IMR-90 (cell line): ENCODE data around the gene BTBD9. TPM values are rescaled to one million over a fixed set of nuclear protein-coding genes. Genes with fewer than 3 reads are reported as not detected.

Source experiments
- ATAC-seq: fragments of 200-7000 bp; cut with Tn5 transposase; 2 replicates; pipeline ENCODE4 v1.9.1; 2020; ENCODE audit warnings: low read depth, mild to moderate bottlenecking, moderate library complexity
- BruUV-seq: library from RNA; stranded (reverse); fragments of 400-500 nt; replicated peaks from 2 replicates; lab custom pipeline; 2021; lab: Mats Ljungman, UMichigan
- CTCF ChIA-PET: fragments of 300-600 bp; formaldehyde crosslinking; extraction: SDS; loops from one replicate; lab custom pipeline; 2021; ENCODE audit warnings: antibody characterized with exemption; lab: Yijun Ruan, JAX
- POLR2A ChIA-PET: fragments of 300-600 bp; sonication (Branson Sonifier 250); formaldehyde crosslinking; loops from one replicate; lab custom pipeline; 2022; ENCODE audit warnings: antibody characterized with exemption; ENCODE audit not compliant: unreplicated experiment; lab: Charles Lee
- DNase-seq: peaks from one replicate; pipeline ENCODE4 v3.0.0; 2013
- H2AFZ ChIP-seq: replicated peaks from 2 replicates; pipeline ENCODE3; 2013; ENCODE audit warnings: low read length, mild to moderate bottlenecking; ENCODE audit not compliant: poor library complexity
- H2AK5ac ChIP-seq: 2 replicates; pipeline ENCODE4 v1.6.1; 2013; ENCODE audit warnings: low read depth, low read length, inconsistent platforms
- H2AK9ac ChIP-seq: replicated peaks from 2 replicates; pipeline ENCODE3; 2013; ENCODE audit warnings: mild to moderate bottlenecking, low read depth, low read length, moderate library complexity; ENCODE audit not compliant: poor library complexity
- H2BK120ac ChIP-seq: 2 replicates; pipeline ENCODE4 v1.6.1; 2013; ENCODE audit warnings: low read depth, low read length, inconsistent platforms
- H2BK15ac ChIP-seq: 3 replicates; pipeline ENCODE4 v1.6.1; 2013; ENCODE audit warnings: low read depth, low read length, inconsistent platforms
- H2BK20ac ChIP-seq: 2 replicates; pipeline ENCODE4 v1.6.1; 2013; ENCODE audit warnings: low read depth, mild to moderate bottlenecking, inconsistent platforms, low read length, moderate library complexity
- H2BK5ac ChIP-seq: 2 replicates; pipeline ENCODE4 v1.6.1; 2013; ENCODE audit warnings: mild to moderate bottlenecking, low read depth, low read length, inconsistent platforms; ENCODE audit not compliant: poor library complexity, severe bottlenecking
- H3K14ac ChIP-seq: replicated peaks from 2 replicates; pipeline ENCODE4 v1.6.1; 2013; ENCODE audit warnings: low read depth, low read length, inconsistent platforms
- H3K18ac ChIP-seq: 2 replicates; pipeline ENCODE4 v1.6.1; 2013; ENCODE audit warnings: low read depth, low read length, control low read depth
- H3K23ac ChIP-seq: 2 replicates; pipeline ENCODE4 v1.6.1; 2013; ENCODE audit warnings: low read depth, low read length, inconsistent platforms
- H3K27ac ChIP-seq: 2 replicates; pipeline ENCODE4 v1.5.1; 2013; ENCODE audit warnings: mild to moderate bottlenecking, control low read depth, low read length; ENCODE audit not compliant: insufficient read depth
- H3K27me3 ChIP-seq: 2 replicates; pipeline ENCODE4 v1.6.1; 2013; ENCODE audit warnings: low read length; ENCODE audit not compliant: control insufficient read depth, insufficient read depth
- H3K36me3 ChIP-seq: 2 replicates; pipeline ENCODE4 v1.6.1; 2013; ENCODE audit warnings: low read length, mixed read lengths; ENCODE audit not compliant: control insufficient read depth, insufficient read depth
- H3K4ac ChIP-seq: 2 replicates; pipeline ENCODE4 v1.6.1; 2013; ENCODE audit warnings: low read depth, low read length, inconsistent platforms
- H3K4me1 ChIP-seq: 2 replicates; pipeline ENCODE4 v1.6.1; 2013; ENCODE audit warnings: low read length, mixed read lengths; ENCODE audit not compliant: control insufficient read depth, insufficient read depth
- H3K4me2 ChIP-seq: 2 replicates; pipeline ENCODE4 v1.6.1; 2013; ENCODE audit warnings: low read depth, mild to moderate bottlenecking, control low read depth, low read length, moderate library complexity
- H3K4me3 ChIP-seq: 2 replicates; pipeline ENCODE4 v1.5.1; 2013; ENCODE audit warnings: low read depth, mild to moderate bottlenecking, control low read depth, low read length, moderate library complexity; ENCODE audit not compliant: insufficient read depth
- H3K56ac ChIP-seq: 2 replicates; pipeline ENCODE4 v1.6.1; 2013; ENCODE audit warnings: low read length, inconsistent platforms; ENCODE audit not compliant: insufficient read depth; ENCODE audit errors: extremely low read depth
- H3K79me1 ChIP-seq, 2 experiments: 2 replicates each; pipeline ENCODE4 v1.6.1; 2013; ENCODE audit warnings: low read length in 2 of 2, inconsistent platforms in 1 of 2, low read depth in 1 of 2
- H3K9ac ChIP-seq: 2 replicates; pipeline ENCODE4 v1.6.1; 2013; ENCODE audit warnings: low read depth, low read length, control low read depth
- H3K9me1 ChIP-seq: 2 replicates; pipeline ENCODE4 v1.6.1; 2013; ENCODE audit warnings: low read length, inconsistent platforms; ENCODE audit not compliant: insufficient read depth
- H3K9me3 ChIP-seq: 2 replicates; pipeline ENCODE4 v1.6.1; 2013; ENCODE audit warnings: low read length; ENCODE audit not compliant: control insufficient read depth, insufficient read depth
- H4K20me1 ChIP-seq: 2 replicates; pipeline ENCODE4 v1.6.1; 2013; ENCODE audit warnings: low read length, inconsistent platforms; ENCODE audit not compliant: insufficient read depth
- H4K5ac ChIP-seq: 2 replicates; pipeline ENCODE4 v1.6.1; 2013; ENCODE audit warnings: mild to moderate bottlenecking, low read depth, low read length, control low read depth
- H4K8ac ChIP-seq, 2 experiments: 2 replicates each; pipeline ENCODE4 v1.6.1; 2013; ENCODE audit warnings: low read depth in 2 of 2, low read length in 2 of 2, control low read depth in 1 of 2, inconsistent platforms in 1 of 2
- H4K91ac ChIP-seq: 2 replicates; pipeline ENCODE4 v1.6.1; 2013; ENCODE audit warnings: low read depth, low read length, inconsistent platforms; ENCODE audit not compliant: insufficient read depth
- BHLHE40 ChIP-seq: fragments of 150-350 bp; IDR thresholded peaks from 2 replicates; pipeline ENCODE4 v1.6.1; 2016; ENCODE audit warnings: mild to moderate bottlenecking, low read depth, low read length
- CEBPB ChIP-seq: IDR thresholded peaks from 2 replicates; pipeline ENCODE4 v1.6.1; 2012; ENCODE audit warnings: low read depth, low read length, improper control_type of control experiment
- CHD1 ChIP-seq: IDR thresholded peaks from 2 replicates; pipeline ENCODE4 v1.6.1; 2012; ENCODE audit warnings: low read depth, low read length, improper control_type of control experiment
- FOS ChIP-seq: fragments of 150-350 bp; IDR thresholded peaks from 2 replicates; pipeline ENCODE4 v1.6.1; 2016; ENCODE audit warnings: low read depth, low read length
- MAFK ChIP-seq: IDR thresholded peaks from 2 replicates; pipeline ENCODE4 v1.6.1; 2012; ENCODE audit warnings: low read depth, low read length, improper control_type of control experiment
- MAZ ChIP-seq: IDR thresholded peaks from 2 replicates; pipeline ENCODE4 v1.6.1; 2012; ENCODE audit warnings: low read depth, mild to moderate bottlenecking, low read length, improper control_type of control experiment, moderate library complexity, borderline replicate concordance
- MXI1 ChIP-seq: IDR thresholded peaks from 2 replicates; pipeline ENCODE4 v1.6.1; 2012; ENCODE audit warnings: low read depth, mild to moderate bottlenecking, low read length, moderate library complexity, borderline replicate concordance
- NFE2L2 ChIP-seq: fragments of 150-350 bp; IDR thresholded peaks from 2 replicates; pipeline ENCODE4 v1.6.1; 2016; ENCODE audit warnings: low read depth, mild to moderate bottlenecking, low read length
- POLR2A ChIP-seq: IDR thresholded peaks from 2 replicates; pipeline ENCODE4 v1.6.1; 2012; ENCODE audit warnings: mild to moderate bottlenecking, low read depth, low read length
- RAD21 ChIP-seq: IDR thresholded peaks from 2 replicates; pipeline ENCODE4 v1.6.1; 2012; ENCODE audit warnings: low read length, improper control_type of control experiment
- RCOR1 ChIP-seq: IDR thresholded peaks from 2 replicates; pipeline ENCODE4 v1.6.1; 2012; ENCODE audit warnings: mild to moderate bottlenecking, low read length, improper control_type of control experiment; ENCODE audit not compliant: insufficient replicate concordance
- SMC3 ChIP-seq: fragments of 150-350 bp; IDR thresholded peaks from 2 replicates; pipeline ENCODE4 v1.6.1; 2016; ENCODE audit warnings: low read depth, mild to moderate bottlenecking, antibody characterized with exemption, low read length, moderate library complexity
- WGBS, 2 experiments: methylation state at CpG; one replicate each; pipeline versions ENCODE4 v1.1.5 to v1.1.7; 2013; ENCODE audit warnings: missing lambda C conversion rate in 2 of 2; ENCODE audit not compliant: insufficient read length in 1 of 2; ENCODE audit errors: extremely low coverage in 2 of 2; 5-methylcytosine and 5-hydroxymethylcytosine counted together
- dilution Hi-C: fragments of 300-500 bp; cut with HindIII; formaldehyde crosslinking; loops from one replicate; pipeline ENCODE4 v1.14.3; 2018; ENCODE audit warnings: low sequenced_read_pairs; ENCODE audit not compliant: unreplicated experiment
- in situ Hi-C: fragments of 300-500 bp; cut with MboI; formaldehyde crosslinking; loops from 3 replicates; pipeline ENCODE4 v1.14.3; 2019; ENCODE audit warnings: low sequenced_read_pairs, inconsistent platforms, mixed read lengths
- intact Hi-C: fragments of 100-400 bp; cut with micrococcal nuclease; formaldehyde crosslinking; loops from 2 replicates; pipeline ENCODE4 v1.10.0; 2022
- polyA plus RNA-seq, 3 experiments: library from polyadenylated mRNA; depleted of rRNA; stranded (reverse); fragments of >200 nt; gene quantifications; 2 replicates each; pipeline ENCODE4 v1.2.3, GENCODE V29; 2012; ENCODE audit warnings: low replicate concordance in 1 of 3
- total RNA-seq: library from RNA; depleted of rRNA; stranded (reverse); fragments of >200 nt; gene quantifications from 2 replicates; pipeline ENCODE4 v1.2.3, GENCODE V29; 2012
- TF ChIP-seq, protein P1 (sequence below): fragments of 150-350 bp; IDR thresholded peaks from 2 replicates; pipeline ENCODE4 v1.6.1; 2016; ENCODE audit warnings: low read depth, mild to moderate bottlenecking, low read length, moderate library complexity, borderline replicate concordance
- TF ChIP-seq, protein P2 (sequence below): fragments of 150-350 bp; IDR thresholded peaks from 2 replicates; pipeline ENCODE4 v1.6.1; 2017; ENCODE audit warnings: mild to moderate bottlenecking, antibody characterized with exemption, low read length, low read depth
- TF ChIP-seq, protein P3 (sequence below): conservative IDR thresholded peaks from 2 replicates; pipeline ENCODE4 v1.5.1; 2012; ENCODE audit warnings: mild to moderate bottlenecking, low read depth, low read length, improper control_type of control experiment

The BTBD9 gene
- total and polyA plus RNA-seq, 2 of the 4 experiments (the other 2 are of a cell fraction), result 4.1 to 22.0 TPM

DNA sequence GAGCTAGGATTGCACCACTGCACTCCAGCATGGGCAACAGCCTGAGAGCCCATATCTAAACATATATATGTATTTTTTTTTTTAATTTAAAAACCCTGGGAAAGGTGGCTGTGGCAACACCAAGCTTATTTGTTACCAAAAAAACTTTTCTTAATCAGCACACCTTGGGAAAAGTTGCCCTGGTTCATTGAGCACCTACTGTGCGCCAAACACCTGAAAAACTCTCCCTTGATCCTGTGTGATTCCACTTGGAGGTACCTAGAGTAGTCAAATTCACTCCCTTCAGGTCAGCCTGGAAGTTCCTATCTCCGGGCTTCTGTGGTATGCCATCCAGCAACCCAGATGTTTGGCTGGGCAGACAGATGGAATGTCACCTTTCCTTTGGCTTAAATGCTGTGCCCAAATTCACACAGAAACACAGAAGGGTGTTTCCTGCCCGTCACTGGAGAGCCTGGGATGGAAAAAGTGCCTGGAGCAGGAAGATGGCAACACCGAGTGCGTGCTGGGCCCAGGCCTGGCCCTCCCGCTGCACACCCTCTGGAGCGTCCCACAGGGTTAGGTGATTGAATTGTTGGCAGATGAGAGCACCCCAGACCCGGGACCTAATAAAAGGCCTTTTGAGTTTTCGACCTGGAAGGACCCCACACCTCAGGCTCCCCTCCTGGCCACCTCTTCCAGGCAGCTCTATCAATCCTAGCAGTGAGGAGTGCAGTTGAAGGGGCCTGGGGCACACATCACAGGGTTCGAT lies 482.7 kb downstream of the BTBD9 start:
- no peak overlapping the region for H4K91ac ChIP-seq
- H3K4me1 ChIP-seq, result peaks cover 16% of the 10 kb centered on the region
- ChIA-PET CTCF (interaction anchor here (0.7 kb wide), 1 partner anchor 1575 kb away, joined by 4 read pairs; no protein-coding TSS in a partner anchor), POLR2A (no interaction called here)
- no peak overlapping the region for H4K5ac ChIP-seq
- no peak overlapping the region for H3K56ac ChIP-seq
- peaks cover 10 to 76% of the 10 kb centered on the region in 2 experiments for H3K79me1 ChIP-seq
- no peak overlapping the region for H3K4me2 ChIP-seq
- in situ Hi-C loops, result no loop called here
- no peak overlapping the region for H3K23ac ChIP-seq
- no peaks in the 10 kb centered on the region for H3K9me3 ChIP-seq
- peaks cover 25% of the 10 kb centered on the region for H3K9me1 ChIP-seq
- ATAC-seq (no peak), DNase-seq (no peak)
- intact Hi-C loops, result loop anchor here (5.0 to 10.0 kb wide), 2 partner anchors 335 to 452 kb away; no protein-coding TSS in a partner anchor
- dilution Hi-C loops, result no loop called here
- H2AK9ac ChIP-seq, result no peak overlapping the region
- 0 out of 2 replicates have a peak overlapping the region, but pooled peaks have one; percentile 17 for H3K14ac ChIP-seq
- H2BK120ac ChIP-seq, result no peak overlapping the region
- no peak overlapping the region for H2AFZ ChIP-seq
- H3K4me3 ChIP-seq, result no peak overlapping the region
- H4K20me1 ChIP-seq, result peaks cover 26% of the 10 kb centered on the region
- no peak overlapping the region for H3K9ac ChIP-seq
- H4K8ac ChIP-seq, result no peak overlapping the region
- no TSS peak for BruUV-seq
- no peaks in the 10 kb centered on the region for H3K27me3 ChIP-seq
- H2BK15ac ChIP-seq, result no peak overlapping the region
- no peak overlapping the region for H2BK20ac ChIP-seq
- no peak overlapping the region for H3K4ac ChIP-seq
- no peak overlapping the region for H2BK5ac ChIP-seq
- no peak overlapping the region for H3K18ac ChIP-seq
- H3K36me3 ChIP-seq, result peaks cover 19% of the 10 kb centered on the region
- H3K27ac ChIP-seq, result no peak overlapping the region
- H2AK5ac ChIP-seq, result no peak overlapping the region
- WGBS, 2 experiments, result 100% methylated on average over 2 of the region's 10 CpGs; no CpG with 5 or more reads in 1 of the 2 experiments
- no peak for TF ChIP-seq SMC3
- TF ChIP-seq CHD1, result no peak
- no peak for TF ChIP-seq MAZ
- no peak for TF ChIP-seq CEBPB
- TF ChIP-seq NFE2L2, result no peak
- TF ChIP-seq BHLHE40, result no peak
- TF ChIP-seq POLR2A, result no peak
- TF ChIP-seq RCOR1, result no peak
- TF ChIP-seq, protein P1, sequence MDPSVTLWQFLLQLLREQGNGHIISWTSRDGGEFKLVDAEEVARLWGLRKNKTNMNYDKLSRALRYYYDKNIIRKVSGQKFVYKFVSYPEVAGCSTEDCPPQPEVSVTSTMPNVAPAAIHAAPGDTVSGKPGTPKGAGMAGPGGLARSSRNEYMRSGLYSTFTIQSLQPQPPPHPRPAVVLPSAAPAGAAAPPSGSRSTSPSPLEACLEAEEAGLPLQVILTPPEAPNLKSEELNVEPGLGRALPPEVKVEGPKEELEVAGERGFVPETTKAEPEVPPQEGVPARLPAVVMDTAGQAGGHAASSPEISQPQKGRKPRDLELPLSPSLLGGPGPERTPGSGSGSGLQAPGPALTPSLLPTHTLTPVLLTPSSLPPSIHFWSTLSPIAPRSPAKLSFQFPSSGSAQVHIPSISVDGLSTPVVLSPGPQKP, result no peak
- TF ChIP-seq RAD21, result no peak
- TF ChIP-seq, protein P2, sequence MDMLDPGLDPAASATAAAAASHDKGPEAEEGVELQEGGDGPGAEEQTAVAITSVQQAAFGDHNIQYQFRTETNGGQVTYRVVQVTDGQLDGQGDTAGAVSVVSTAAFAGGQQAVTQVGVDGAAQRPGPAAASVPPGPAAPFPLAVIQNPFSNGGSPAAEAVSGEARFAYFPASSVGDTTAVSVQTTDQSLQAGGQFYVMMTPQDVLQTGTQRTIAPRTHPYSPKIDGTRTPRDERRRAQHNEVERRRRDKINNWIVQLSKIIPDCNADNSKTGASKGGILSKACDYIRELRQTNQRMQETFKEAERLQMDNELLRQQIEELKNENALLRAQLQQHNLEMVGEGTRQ, result no peak
- TF ChIP-seq MAFK, result no peak
- no peak for TF ChIP-seq MXI1
- TF ChIP-seq, protein P3, sequence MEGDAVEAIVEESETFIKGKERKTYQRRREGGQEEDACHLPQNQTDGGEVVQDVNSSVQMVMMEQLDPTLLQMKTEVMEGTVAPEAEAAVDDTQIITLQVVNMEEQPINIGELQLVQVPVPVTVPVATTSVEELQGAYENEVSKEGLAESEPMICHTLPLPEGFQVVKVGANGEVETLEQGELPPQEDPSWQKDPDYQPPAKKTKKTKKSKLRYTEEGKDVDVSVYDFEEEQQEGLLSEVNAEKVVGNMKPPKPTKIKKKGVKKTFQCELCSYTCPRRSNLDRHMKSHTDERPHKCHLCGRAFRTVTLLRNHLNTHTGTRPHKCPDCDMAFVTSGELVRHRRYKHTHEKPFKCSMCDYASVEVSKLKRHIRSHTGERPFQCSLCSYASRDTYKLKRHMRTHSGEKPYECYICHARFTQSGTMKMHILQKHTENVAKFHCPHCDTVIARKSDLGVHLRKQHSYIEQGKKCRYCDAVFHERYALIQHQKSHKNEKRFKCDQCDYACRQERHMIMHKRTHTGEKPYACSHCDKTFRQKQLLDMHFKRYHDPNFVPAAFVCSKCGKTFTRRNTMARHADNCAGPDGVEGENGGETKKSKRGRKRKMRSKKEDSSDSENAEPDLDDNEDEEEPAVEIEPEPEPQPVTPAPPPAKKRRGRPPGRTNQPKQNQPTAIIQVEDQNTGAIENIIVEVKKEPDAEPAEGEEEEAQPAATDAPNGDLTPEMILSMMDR, result no peak
- TF ChIP-seq FOS, result no peak
